NCI-H524 treated with DMSO at 0.1 percent for 48 hours (cell line): ENCODE results near the gene HACE1.

Source experiments
- DNase-seq: peaks from one replicate; lab custom pipeline; 2025; lab: John Stamatoyannopoulos, UW

Gene HACE1

GRCh38 chr6:104686550-104687175 is 173.1 kb downstream of the HACE1 start:
- DNase-seq = no peak

GRCh38 chr6:104685871-104686549 is 173.7 kb downstream of the HACE1 start:
- DNase-seq = no peak

DNA sequence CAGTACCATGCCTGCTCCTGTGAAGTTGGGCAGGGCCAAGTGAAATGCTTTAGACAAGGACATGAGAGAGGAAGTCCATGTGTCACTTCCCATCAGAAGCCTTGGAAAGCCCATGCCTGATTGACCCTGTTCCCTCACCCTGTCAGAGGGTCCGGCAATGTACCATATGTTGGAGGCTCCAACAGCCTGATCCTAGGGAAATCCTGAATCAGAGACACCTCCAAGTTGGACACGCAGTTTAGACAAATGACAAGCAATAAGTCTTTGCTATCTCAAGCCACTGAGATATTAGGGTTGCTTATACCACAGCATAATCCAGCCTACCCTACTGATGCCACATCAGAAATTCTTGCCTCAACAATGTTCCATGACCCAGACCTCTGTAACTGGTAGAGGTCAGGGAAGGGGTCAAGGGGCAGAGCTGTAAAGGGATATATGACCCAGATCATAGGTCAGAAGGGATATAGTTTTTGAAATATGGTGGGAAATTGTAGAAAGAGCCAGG is 174.8 kb downstream of the HACE1 start:
- no peak for DNase-seq

DNA sequence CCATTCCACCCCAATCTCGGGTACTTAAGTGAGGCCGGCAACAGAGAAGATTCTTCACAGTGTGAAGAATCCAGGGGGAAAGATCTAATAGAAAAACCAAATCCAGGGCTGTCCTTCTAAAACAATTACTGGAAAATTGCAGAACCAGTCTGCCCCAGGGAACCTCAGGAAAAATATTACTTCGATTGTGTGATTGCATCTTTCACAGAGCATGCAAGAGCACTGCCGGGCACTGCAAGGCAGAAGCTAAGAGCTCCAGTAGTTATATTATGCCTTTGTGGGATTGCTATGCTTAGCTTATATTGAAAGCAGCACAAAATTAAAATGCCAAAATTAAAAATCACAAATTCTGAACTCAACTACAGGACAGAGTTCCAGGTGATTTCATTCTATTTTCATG is 175.9 kb downstream of the HACE1 start:
- no peak for DNase-seq

DNA sequence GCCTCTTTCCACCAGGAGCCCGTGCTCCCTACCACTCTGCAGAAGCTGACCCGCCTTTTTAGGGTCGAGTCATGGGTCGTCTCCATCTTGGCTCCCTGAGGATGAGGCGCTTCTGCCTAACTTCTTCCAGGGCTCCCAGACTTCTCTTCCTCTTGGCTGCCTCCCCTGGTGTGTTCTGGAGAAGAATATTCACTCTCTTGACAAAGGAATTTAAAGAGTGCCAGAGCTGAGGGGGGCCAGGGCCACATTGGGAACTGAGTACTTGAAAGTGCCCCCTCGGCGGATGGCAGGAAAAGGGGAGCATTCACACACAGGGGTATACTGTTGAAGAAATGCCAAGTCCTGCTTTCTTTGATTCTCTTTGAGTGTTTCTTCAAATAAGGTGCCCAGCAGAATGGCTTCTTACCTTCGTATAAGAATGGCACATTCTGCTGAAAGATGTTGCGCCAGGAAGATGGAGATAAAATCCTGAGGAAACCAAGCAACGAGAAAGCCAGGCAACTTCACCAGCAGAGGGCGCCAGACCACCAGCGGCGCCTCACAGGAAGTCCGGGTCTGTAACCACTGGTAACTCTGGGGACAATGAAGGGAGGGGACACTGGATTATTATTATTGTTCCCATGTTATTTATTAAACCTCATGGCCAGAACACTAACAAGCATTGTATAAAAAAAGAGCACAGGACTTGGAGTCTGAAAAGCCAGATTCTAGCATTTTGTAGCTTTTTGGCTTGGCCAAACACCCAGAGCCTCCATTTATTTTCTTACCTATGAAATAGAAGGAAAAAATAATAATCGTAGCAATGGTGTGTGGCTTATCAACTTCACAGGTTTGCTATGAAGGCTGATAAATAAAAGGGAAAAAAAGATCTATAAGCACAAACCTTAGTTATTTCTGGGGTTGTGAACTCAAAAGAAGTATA is 176.7 kb downstream of the HACE1 start:
- DNase-seq = no peak

DNA sequence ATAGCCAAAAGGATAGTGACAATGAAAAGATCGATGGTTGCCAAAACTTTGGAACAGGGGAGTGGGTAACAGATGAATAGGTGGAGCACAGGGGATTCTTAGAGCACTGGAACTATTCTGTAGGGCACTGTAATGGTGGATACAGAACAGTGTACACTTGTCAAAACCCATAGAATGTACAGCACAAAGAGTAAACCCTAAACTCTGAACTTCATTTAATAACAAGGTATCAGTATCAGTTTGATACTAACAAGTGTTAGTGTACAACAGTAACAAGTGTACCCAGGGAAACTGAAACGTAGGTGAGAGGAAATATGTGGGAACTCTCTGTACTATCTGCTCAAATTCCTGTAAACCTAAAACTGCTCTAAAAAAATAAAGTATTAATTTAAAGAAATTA is 179.2 kb downstream of the HACE1 start:
- no peak for DNase-seq

GRCh38 chr6:104679971-104680370 is 179.7 kb downstream of the HACE1 start:
- DNase-seq = no peak
